Daoy (cell line): ENCODE measurements around the gene RPL41. TPM values are rescaled to one million over a fixed set of nuclear protein-coding genes. Genes with fewer than 3 reads are reported as not detected.
A peak's percentile ranks its signal among the peaks of the same experiment; 100 is the strongest.

Experiments used
- DNase-seq: peaks from one replicate; pipeline ENCODE4 v3.0.0-alpha.2; 2015; ENCODE audit warnings: low read depth
- total RNA-seq: library from RNA; depleted of rRNA; stranded (reverse); fragments of >200 nt; shearing (Covaris generic); gene quantifications from 2 replicates; pipeline ENCODE4 v1.2.3, GENCODE V29; 2014

The RPL41 gene
- total RNA-seq, 1 experiment from 2014 or later = 4,200 TPM

GRCh38 chr12:56154818-56155217 is 38.4 kb downstream of the RPL41 start:
- no peak for DNase-seq

- DNase-seq = no peak
These were observed 38.9 kb downstream of the RPL41 start for GRCh38 chr12:56155256-56155845.

GRCh38 chr12:56156464-56157200 is 40.2 kb downstream of the RPL41 start:
- peak; percentile 60 for DNase-seq

DNA sequence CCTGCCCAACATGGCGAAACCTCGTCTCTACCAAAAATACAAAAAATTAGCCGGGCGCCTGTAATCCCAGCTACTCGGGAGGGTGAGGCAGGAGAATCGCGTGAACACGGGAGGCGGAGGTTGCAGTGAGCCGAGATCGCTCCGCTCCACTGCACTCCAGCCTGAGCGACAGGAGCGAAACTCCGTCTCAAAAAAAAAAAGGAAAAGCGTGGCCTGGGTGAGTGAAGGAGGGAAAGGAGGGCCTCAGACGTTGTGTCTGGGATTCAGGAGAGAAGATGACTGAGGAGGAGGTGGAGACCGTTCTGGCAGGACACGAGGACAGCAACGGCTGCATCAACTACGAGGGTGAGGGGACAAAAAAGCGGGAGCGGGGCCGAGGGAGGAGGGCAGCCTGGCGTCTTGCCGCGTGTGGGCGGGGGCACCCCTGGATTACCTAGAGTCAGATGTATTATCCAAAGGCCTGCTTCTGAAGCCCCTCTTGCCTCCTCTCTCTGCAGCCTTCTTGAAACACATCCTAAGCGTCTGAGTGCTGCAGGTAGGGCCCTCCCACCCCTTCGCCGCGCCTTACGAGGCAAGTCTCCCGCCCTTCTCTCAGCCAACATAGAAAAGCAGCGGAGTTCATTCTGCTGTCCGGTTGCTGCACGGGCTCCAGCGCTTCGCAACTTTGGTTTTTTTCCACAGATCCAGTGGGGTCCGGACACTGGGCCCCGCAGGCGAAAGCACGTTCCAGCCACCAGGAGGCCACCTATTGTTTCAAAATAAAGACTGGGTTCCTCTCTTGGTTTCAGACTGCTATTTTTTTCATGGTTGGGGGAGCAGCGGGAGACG is 41.0 kb downstream of the RPL41 start:
- peak; percentile 84 for DNase-seq

DNA sequence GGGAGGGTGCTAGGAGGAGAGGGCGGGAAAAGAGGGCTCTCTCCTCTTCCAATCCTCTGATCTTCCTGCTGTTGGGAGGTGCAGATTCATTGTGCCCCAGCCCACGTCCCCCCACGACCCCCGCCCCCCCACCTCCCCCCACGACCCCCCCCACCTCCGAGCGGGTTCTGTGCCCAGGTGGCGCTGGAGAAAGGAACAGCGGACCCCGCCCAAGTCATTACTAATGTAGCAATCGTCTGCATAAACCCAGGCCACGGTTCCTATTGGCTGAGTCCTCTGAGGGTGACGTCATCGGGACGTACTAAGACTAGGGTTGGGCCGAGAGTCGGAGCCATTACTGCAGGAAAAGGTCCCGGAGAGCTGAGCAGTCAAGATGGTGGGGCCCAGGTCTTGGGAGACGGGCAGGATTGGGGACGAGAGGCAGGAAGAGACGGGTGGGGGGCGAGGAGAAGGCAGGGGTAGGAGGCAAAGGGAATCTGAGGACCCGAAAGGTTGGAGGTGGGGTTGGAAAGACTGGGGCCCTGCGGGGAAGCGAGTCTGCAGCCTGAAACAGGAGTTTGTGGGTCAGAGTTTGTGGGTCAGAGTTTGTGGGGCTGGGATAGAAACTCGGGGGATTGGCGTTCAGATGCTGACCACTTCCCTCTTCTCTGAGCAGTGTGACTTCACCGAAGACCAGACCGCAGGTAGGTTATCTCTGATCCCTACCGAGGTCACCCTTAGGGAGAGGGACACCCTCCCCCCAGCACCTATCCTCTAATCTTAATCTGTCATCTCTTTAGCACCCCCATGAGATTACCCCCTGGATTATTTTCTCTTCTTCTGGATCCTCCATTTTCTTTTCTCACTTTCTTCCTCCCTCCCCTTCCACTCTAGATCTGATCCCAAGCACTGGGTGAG is 41.8 kb downstream of the RPL41 start, which contains the start of gene MYL6:
Gene MYL6, plus strand, starts transcription at position 331 of the 897 bp plus-strand sequence. Its CDS starts 43 bp downstream, at position 374.
- peak; percentile 98 for DNase-seq

DNA sequence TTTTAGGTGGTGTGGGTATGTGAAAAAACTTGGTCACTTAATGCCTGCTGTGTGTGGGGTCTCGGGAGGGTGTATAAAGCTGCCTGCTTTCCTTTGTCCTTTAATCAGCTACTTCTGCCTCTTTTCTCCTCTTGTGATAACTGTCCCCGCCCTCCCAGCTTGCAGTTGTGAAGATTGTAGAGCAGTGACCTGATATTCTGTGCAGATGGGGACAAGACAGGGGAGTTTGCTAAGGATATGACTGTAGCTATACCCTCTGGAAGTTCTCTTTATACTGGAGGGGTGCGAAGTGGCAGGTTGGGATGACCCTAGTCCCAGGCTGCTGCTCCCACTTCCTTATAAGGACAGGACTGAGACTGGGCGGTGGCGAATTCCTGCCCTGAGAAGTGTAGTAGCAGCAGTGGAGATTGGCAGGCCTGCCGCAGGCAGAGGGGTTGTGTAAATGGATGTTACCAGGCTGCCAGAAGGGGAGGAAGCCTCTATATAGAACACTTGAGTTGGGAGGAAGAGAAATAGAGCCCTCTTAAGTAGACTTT is 42.6 kb downstream of the RPL41 start:
- DNase-seq = peak; percentile 74

- DNase-seq = no peak
These were observed 43.2 kb downstream of the RPL41 start for GRCh38 chr12:56159482-56160192.

DNA sequence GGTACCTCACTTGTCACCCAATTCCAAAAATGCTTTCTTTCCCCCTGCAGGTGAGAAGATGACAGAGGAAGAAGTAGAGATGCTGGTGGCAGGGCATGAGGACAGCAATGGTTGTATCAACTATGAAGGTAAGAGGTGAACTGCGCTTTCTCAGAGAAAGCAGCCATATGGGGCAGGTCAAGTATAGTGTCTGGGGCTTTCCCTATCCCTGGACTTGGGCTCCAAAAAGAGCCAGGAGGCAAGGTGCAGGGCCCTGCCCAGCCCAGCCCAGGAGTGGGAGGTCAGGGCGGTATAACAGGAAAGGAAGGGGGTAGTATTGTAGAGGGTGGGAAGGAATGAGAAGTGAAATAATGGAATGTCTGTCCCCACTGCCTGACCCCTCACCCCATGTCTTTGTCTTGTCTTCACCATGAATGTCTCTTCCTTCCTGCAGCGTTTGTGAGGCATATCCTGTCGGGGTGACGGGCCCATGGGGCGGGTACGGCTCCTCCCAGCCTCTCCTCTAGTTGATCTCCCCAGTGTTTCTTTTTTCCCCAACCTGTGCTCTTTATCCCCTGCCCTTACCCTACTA is 43.8 kb downstream of the RPL41 start:
- DNase-seq = peak; percentile 32

DNA sequence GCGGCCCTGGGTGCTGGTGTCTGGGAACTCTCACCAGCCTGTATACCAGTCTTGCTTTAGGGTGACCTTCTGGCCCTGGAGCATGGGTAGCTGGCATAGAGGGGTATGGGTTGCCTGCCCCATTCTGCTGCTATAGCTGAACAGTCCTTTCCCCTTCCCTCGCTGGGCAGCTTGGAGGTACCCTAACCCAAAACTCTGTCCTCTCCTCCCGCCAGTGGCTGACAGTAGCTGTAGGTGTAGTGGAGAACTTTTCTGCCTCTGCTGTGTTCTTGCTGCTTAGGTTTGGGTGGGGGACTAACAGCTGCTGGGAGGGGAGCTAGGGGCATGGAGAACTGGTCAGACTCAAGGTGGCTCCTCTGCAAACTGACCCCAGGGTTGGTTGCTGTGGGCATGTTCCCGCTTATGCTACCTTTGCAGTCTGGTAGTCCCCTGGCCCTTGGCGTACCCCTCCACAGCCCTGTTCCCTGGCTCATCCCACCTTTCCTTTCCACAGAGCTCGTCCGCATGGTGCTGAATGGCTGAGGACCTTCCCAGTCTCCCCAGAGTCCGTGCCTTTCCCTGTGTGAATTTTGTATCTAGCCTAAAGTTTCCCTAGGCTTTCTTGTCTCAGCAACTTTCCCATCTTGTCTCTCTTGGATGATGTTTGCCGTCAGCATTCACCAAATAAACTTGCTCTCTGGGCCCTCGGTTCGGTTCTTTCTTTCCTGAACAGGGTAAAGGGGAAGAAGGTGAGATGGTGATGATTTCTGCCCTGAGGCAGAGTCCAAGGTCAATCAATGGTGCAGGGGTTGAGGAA is 44.7 kb downstream of the RPL41 start:
- DNase-seq = no peak

GRCh38 chr12:56161690-56162351 is 45.4 kb downstream of the RPL41 start:
- no peak for DNase-seq

DNA sequence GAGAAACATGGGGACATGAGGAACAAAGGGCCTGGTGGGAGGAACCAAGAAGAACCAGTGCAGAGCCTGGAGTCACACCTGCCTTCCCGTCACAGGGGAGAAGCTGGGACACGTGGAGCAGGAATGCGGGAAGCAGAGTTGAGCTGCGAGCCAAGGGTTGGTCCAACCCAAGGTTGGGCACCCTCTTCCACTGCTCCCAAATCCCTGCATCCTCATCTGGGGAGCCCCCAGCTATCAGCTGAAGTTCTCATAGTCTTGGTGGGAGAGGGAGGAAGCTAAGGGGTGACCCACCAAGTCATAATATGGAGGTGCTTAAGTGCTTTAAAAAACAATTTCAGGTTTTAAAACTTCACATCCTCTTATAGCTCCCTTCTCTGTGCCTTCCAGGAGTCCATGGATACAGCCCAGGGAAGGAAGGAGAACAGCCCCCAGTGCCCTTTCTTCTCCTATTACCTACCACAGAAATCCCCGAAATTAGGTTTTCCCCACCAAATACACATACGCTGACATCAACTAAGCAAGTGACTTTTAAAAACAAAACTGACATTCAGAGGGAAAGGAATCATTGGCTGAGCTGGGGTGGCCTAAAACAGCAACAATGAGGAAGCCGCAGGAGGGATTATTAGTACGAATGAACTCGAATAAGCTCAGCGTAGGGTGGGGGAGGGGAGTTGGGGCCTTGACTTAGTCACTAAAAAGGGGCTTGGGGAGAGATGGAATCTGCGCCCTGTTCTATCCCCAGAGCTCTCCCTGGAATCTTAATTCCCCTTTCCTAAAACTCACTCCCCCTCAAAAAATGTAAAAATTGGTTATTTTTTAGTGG is 46.2 kb downstream of the RPL41 start:
- no peak for DNase-seq

DNA sequence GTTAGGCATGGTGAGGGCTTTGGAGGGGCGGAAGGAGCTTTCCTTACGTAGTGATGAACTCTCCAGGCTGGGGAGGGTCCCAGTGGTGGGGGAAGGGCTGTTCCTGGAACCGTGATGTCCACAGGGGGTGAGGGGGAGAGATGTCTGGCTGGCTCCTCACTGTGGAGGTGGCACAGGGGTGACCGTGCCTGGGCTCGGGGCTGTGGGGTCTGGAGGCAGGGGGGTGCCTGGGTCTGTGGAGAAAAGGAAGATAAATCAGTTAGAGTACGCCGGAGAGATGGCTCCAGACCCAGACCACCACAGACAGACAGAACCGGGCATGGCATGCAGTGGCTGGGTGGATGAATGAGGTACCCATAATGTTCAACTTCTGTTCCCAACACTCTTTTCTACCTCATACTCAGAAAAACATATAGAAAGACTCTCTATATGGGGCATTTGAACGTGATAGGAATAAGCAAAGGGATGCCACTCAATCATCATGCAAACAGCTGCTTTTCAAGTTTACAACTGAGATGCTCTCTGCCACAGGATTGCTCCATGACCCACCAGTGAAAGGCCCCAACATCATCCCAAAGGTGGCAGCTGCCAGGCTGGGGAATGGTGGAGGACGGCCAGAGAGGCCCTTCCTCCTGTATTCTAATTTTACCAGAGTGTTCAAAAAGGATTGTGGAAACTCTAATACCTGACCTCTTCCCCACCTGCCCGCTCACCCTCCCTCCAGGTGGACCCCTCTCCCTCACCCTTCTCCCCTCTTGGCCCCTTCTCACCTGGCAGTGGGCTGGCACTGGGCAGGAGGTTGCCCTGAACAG is 47.3 kb downstream of the RPL41 start:
- no peak for DNase-seq

DNA sequence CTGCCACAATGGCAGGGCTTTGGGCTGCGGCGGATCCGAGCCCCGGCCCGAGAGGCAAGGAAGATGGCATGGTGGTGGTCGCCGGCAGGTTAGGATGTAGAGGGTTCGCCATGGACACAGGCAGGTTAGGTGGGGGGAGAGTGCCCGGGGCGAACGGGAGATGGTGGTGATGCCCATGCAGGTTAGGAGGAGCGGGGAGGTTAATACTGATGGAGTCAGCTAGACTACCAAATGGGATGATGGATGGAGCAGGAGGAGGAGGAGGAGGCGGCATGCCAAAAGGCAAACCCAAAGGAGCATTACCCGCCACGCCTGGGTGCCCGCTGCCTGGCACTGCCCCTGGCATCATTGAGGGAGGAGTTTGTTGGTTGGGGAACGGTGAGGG is 47.9 kb downstream of the RPL41 start:
- no peak for DNase-seq

- DNase-seq = no peak
These were observed 48.9 kb downstream of the RPL41 start for GRCh38 chr12:56165369-56165768.
